ENCODE measurements around the gene RDH5.

GRCh38 chr12:55741931-55742680 lies 21.9 kb downstream of the RDH5 start:
- TF ChIP-seq CTCF (IDR thresholded peaks at IDR 0.05 in 8 of 11, conservative IDR thresholded peaks at IDR 0.05 in 3 of 11) (no peak), POLR2AphosphoS5 (IDR thresholded peaks at IDR 0.05) (no peak), POLR2A (IDR thresholded peaks at IDR 0.05) (no peak)
